Tibial nerve (tissue), 3 donors: ENCODE data around the gene DDIT4.
A peak's percentile ranks its signal among the peaks of the same experiment; 100 is the strongest.

Experiments used
- CTCF ChIP-seq, 5 experiments: fragments of 200-600 bp in 3 of 5; fragments of 450-650 bp in 2 of 5; sonication (generic) in 3 of 5; IDR thresholded peaks; one replicate each; pipeline ENCODE4 v1.5.1; 2016 to 2019; ENCODE audit warnings: antibody characterized with exemption in 5 of 5, mild to moderate bottlenecking in 3 of 5, moderate library complexity in 2 of 5
- POLR2A ChIP-seq, 2 donors: fragments of 450-650 bp; IDR thresholded peaks; one replicate each; pipeline ENCODE4 v1.6.1; 2017; ENCODE audit warnings: antibody characterized with exemption in 2 of 2, mild to moderate bottlenecking in 2 of 2, moderate library complexity in 2 of 2

- TF ChIP-seq CTCF (IDR thresholded peaks at IDR 0.05) (no peak), POLR2A (IDR thresholded peaks at IDR 0.05) (peak in 1 of 2 donors; percentile 19)
These were observed 14.1 kb upstream of the DDIT4 start for GRCh38 chr10:72259491-72260238.
